Thoracic aorta (tissue), 2 donors: ENCODE data around the gene DSP. TPM values are rescaled to one million over a fixed set of nuclear protein-coding genes. Genes with fewer than 3 reads are reported as not detected.

Source experiments
- ATAC-seq: fragments of 150-250 bp; one replicate; pipeline ENCODE4 v1.8.0; 2017; ENCODE audit warnings: low read depth; ENCODE audit not compliant: insufficient number of reproducible peaks, low FRiP score
- DNase-seq: peaks from one replicate; pipeline ENCODE4 v3.0.0-alpha.2; 2020; ENCODE audit warnings: low spot score
- H3K27ac ChIP-seq, 2 donors: fragments of 200-600 bp; sonication (generic); 1 replicate in 1 of 2; 2 replicates in 1 of 2; pipeline ENCODE4 v1.5.1; 2016; ENCODE audit warnings: mild to moderate bottlenecking in 2 of 2, moderate library complexity in 2 of 2
- H3K27me3 ChIP-seq: fragments of 200-600 bp; sonication (generic); replicated peaks from 2 replicates; pipeline ENCODE4 v1.6.0; 2016; ENCODE audit warnings: mild to moderate bottlenecking; ENCODE audit not compliant: insufficient read depth
- H3K36me3 ChIP-seq: fragments of 200-600 bp; sonication (generic); one replicate; pipeline ENCODE4 v1.5.1; 2016
- H3K4me1 ChIP-seq, 2 donors: fragments of 200-600 bp; sonication (generic); 1 replicate in 1 of 2; 2 replicates in 1 of 2; pipeline versions ENCODE4 v1.5.1 to v1.6.0; 2016; ENCODE audit warnings: low read depth in 2 of 2, mild to moderate bottlenecking in 1 of 2; ENCODE audit not compliant: control insufficient read depth in 1 of 2
- H3K4me3 ChIP-seq: fragments of 200-600 bp; sonication (generic); 2 replicates; pipeline ENCODE4 v1.5.1; 2016; ENCODE audit warnings: mild to moderate bottlenecking
- H3K9me3 ChIP-seq: fragments of 200-600 bp; sonication (generic); 2 replicates; pipeline ENCODE4 v1.5.1; 2016
- total RNA-seq, 2 donors: library from RNA; depleted of rRNA; stranded (reverse); fragments of >200 nt; gene quantifications; one replicate each; pipeline versions ENCODE4 v1.1.0 to v1.2.3, GENCODE V29; 2016
- TF ChIP-seq, protein P1 (sequence below): fragments of 200-600 bp; sonication (generic); IDR thresholded peaks from one replicate; pipeline ENCODE4 v1.5.1; 2019; ENCODE audit warnings: antibody characterized with exemption

Gene DSP
- total RNA-seq, 2 donors from 2014 or later: 5.4 to 6.7 TPM

DNA sequence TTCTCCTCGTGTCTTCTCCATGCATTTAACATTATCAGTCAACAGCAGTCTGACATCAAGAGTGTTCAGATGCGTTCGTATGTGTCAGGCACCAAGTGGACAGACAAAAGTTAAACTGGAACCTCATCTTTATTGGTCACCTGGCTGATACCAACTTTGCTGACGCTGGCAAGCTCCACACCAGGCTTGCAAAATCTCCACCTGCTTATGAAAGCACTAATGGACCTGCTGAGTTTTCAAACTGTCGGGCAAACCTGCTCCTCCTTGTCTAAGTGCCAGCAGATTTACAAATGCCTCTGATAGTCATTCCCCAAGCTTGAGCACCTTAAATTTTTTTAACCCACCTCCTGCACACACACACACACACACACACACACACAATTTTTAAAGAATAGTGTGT is 27.9 kb upstream of the DSP start:
- Histone ChIP-seq H3K27me3 (no peaks in the 10 kb centered on the region), H3K27ac (no peak overlapping the region), H3K4me1 (no peaks in the 10 kb centered on the region), H3K36me3 (no peaks in the 10 kb centered on the region), H3K4me3 (no peak overlapping the region), H3K9me3 (no peaks in the 10 kb centered on the region)
- TF ChIP-seq, protein P1, sequence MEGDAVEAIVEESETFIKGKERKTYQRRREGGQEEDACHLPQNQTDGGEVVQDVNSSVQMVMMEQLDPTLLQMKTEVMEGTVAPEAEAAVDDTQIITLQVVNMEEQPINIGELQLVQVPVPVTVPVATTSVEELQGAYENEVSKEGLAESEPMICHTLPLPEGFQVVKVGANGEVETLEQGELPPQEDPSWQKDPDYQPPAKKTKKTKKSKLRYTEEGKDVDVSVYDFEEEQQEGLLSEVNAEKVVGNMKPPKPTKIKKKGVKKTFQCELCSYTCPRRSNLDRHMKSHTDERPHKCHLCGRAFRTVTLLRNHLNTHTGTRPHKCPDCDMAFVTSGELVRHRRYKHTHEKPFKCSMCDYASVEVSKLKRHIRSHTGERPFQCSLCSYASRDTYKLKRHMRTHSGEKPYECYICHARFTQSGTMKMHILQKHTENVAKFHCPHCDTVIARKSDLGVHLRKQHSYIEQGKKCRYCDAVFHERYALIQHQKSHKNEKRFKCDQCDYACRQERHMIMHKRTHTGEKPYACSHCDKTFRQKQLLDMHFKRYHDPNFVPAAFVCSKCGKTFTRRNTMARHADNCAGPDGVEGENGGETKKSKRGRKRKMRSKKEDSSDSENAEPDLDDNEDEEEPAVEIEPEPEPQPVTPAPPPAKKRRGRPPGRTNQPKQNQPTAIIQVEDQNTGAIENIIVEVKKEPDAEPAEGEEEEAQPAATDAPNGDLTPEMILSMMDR: no peak
- no peak for DNase-seq
- no peak for ATAC-seq

DNA sequence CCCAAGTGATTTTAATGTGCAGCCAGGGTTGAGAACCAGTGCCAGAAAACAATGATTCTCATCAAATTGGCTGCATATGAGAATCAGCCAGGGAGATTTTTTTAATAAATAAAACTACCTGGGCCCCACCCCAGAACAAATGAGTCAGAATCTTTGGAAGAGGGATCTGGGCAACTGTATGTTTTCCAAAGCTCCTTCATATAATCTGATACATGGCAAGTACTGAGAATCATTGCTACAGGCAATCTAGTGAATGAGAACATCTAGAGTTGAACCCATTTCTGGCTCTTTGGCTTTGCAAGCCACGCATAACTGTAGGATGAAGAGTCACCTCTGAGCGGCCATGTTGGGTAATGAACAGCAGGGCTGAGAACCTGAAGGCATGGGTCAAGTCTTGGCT is 26.1 kb upstream of the DSP start:
- ATAC-seq: no peak

GRCh38 chr6:7518877-7519276 is 22.6 kb upstream of the DSP start:
- TF ChIP-seq, protein P1: no peak
- Histone ChIP-seq H3K4me3 (no peak overlapping the region), H3K36me3 (no peaks in the 10 kb centered on the region), H3K9me3 (no peaks in the 10 kb centered on the region), H3K27me3 (no peaks in the 10 kb centered on the region), H3K27ac (no peak overlapping the region), H3K4me1 (no peaks in the 10 kb centered on the region)
- ATAC-seq (no peak), DNase-seq (no peak)

More for the DNA sequence above, 26.1 kb upstream of the DSP start:
- H3K36me3 ChIP-seq: no peaks in the 10 kb centered on the region
- no peaks in the 10 kb centered on the region for H3K27me3 ChIP-seq
- DNase-seq: no peak
- TF ChIP-seq, protein P1: no peak
- H3K4me3 ChIP-seq: no peak overlapping the region
- no peak overlapping the region for H3K27ac ChIP-seq
- no peaks in the 10 kb centered on the region for H3K4me1 ChIP-seq
- H3K9me3 ChIP-seq: no peaks in the 10 kb centered on the region

DNA sequence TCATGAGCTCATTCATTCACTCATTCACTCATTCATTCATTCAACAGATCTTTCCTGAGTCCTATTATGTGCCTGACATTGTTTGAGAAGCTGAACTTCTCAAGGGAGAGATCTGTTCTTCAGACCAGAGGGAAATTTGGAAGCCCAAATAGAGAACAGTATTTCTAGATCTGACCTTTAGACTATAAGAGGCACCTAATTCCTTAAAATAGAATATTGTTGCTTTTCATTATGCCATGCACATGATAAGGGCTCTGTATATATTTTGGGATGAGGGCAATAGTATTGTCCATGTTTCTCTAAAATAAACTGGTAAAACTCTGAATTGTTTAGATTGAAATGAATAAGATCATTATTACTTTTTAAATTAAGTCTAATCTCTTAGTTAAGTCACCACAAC is 18.6 kb upstream of the DSP start:
- ATAC-seq: no peak
- Histone ChIP-seq H3K36me3 (no peaks in the 10 kb centered on the region), H3K27me3 (no peaks in the 10 kb centered on the region), H3K27ac (no peak overlapping the region), H3K4me1 (no peaks in the 10 kb centered on the region), H3K4me3 (no peak overlapping the region), H3K9me3 (no peaks in the 10 kb centered on the region)
- DNase-seq: no peak
- TF ChIP-seq, protein P1: no peak

GRCh38 chr6:7523922-7524321 is 17.5 kb upstream of the DSP start:
- no peaks in the 10 kb centered on the region for H3K36me3 ChIP-seq
- H3K27ac ChIP-seq: no peak overlapping the region
- no peak for ATAC-seq
- TF ChIP-seq, protein P1: no peak
- no peaks in the 10 kb centered on the region for H3K27me3 ChIP-seq
- H3K9me3 ChIP-seq: no peaks in the 10 kb centered on the region
- no peak overlapping the region for H3K4me3 ChIP-seq
- no peaks in the 10 kb centered on the region for H3K4me1 ChIP-seq
- DNase-seq: no peak
